Endothelial cell of umbilical vein (primary cell): ENCODE data around the gene CUTA. TPM values are rescaled to one million over a fixed set of nuclear protein-coding genes. Genes with fewer than 3 reads are reported as not detected.

ENCODE experiments used
- BruUV-seq: library from RNA; stranded (reverse); fragments of 400-500 nt; replicated peaks from 2 replicates; lab custom pipeline; 2021; lab: Mats Ljungman, UMichigan
- CTCF ChIA-PET: fragments of 300-600, 350-600 bp; sonication (Branson Sonifier 250); formaldehyde crosslinking; loops from one replicate; lab custom pipeline; 2021; ENCODE audit warnings: antibody characterized with exemption, inconsistent platforms; lab: Charles Lee
- POLR2A ChIA-PET: fragments of 300-600, 350-600 bp; sonication (Branson Sonifier 250); formaldehyde crosslinking; loops from one replicate; lab custom pipeline; 2021; ENCODE audit warnings: antibody characterized with exemption, inconsistent platforms; lab: Charles Lee
- DNase-seq: peaks from one replicate; pipeline ENCODE4 v3.0.0-alpha.2; 2011; ENCODE audit warnings: low read depth, low spot score
- FAIRE-seq: peaks from 2 replicates; lab custom pipeline; 2011; peaks lifted over from hg19 to GRCh38; lab: Jason Lieb, UNC
- H2AFZ ChIP-seq: 2 replicates; pipeline ENCODE4 v1.6.0; 2012; ENCODE audit warnings: low read depth, low read length, control low read depth, inconsistent platforms
- H3K27ac ChIP-seq: 2 replicates; pipeline ENCODE4 v1.5.1; 2011; ENCODE audit warnings: low read depth, mild to moderate bottlenecking, control low read depth, low read length, moderate library complexity; ENCODE audit not compliant: insufficient read depth
- H3K27me3 ChIP-seq, 2 experiments: 2 replicates each; pipeline versions ENCODE4 v1.6.0 to v1.6.1; 2011; ENCODE audit warnings: low read length in 2 of 2, mixed read lengths in 1 of 2; ENCODE audit not compliant: control insufficient read depth in 2 of 2, insufficient read depth in 2 of 2
- H3K36me3 ChIP-seq, 2 experiments: 2 replicates in 1 of 2; 3 replicates in 1 of 2; pipeline ENCODE4 v1.5.1; 2011; ENCODE audit warnings: low read length in 2 of 2, mild to moderate bottlenecking in 1 of 2, moderate library complexity in 1 of 2; ENCODE audit not compliant: control insufficient read depth in 2 of 2, insufficient read depth in 2 of 2; ENCODE audit errors: extremely low read depth in 1 of 2
- H3K4me1 ChIP-seq: 3 replicates; pipeline ENCODE4 v1.5.1; 2011; ENCODE audit warnings: mild to moderate bottlenecking, low read length; ENCODE audit not compliant: control insufficient read depth, insufficient read depth; ENCODE audit errors: extremely low read depth
- H3K4me2 ChIP-seq: 2 replicates; pipeline ENCODE4 v1.6.1; 2011; ENCODE audit warnings: low read length, control low read depth, mixed read lengths; ENCODE audit not compliant: insufficient read depth
- H3K4me3 ChIP-seq, 3 experiments: fragments of 200-600 bp in 1 of 3; sonication (generic), shearing (Covaris generic) in 1 of 3; replicated peaks in 1 of 3; 2 replicates each; pipeline ENCODE4 v1.5.1; 2011 to 2016; ENCODE audit warnings: control low read depth in 3 of 3, low read length in 3 of 3, mild to moderate bottlenecking in 2 of 3, inconsistent platforms in 1 of 3, low read depth in 1 of 3, moderate library complexity in 1 of 3; ENCODE audit not compliant: insufficient read depth in 1 of 3
- H3K79me2 ChIP-seq: 2 replicates; pipeline ENCODE4 v1.6.0; 2012; ENCODE audit warnings: low read length, inconsistent platforms; ENCODE audit not compliant: control insufficient read depth, insufficient read depth
- H3K9ac ChIP-seq: replicated peaks from 2 replicates; pipeline ENCODE3; 2011; ENCODE audit warnings: low read length, control low read depth; ENCODE audit not compliant: insufficient read depth; ENCODE audit errors: extremely low read depth
- H3K9me1 ChIP-seq: replicated peaks from 3 replicates; pipeline ENCODE4 v1.6.0; 2011; ENCODE audit warnings: mild to moderate bottlenecking, low read length; ENCODE audit not compliant: control insufficient read depth, insufficient read depth; ENCODE audit errors: extremely low read depth
- H3K9me3 ChIP-seq: replicated peaks from 2 replicates; pipeline ENCODE4 v1.5.1; 2012; ENCODE audit warnings: low read length, inconsistent platforms; ENCODE audit not compliant: control insufficient read depth, insufficient read depth
- H4K20me1 ChIP-seq: replicated peaks from 2 replicates; pipeline ENCODE3; 2011; ENCODE audit warnings: mild to moderate bottlenecking, low read length; ENCODE audit not compliant: control insufficient read depth, insufficient read depth; ENCODE audit errors: extremely low read depth
- EZH2 ChIP-seq: IDR thresholded peaks from 2 replicates; pipeline ENCODE4 v1.6.1; 2012; ENCODE audit warnings: borderline replicate concordance, low read depth, mild to moderate bottlenecking, moderate library complexity, low read length, inconsistent platforms; ENCODE audit not compliant: severe bottlenecking
- FOS ChIP-seq: IDR thresholded peaks from 2 replicates; pipeline ENCODE4 v1.6.1; 2011; ENCODE audit warnings: mild to moderate bottlenecking, low read length, moderate library complexity, borderline replicate concordance; ENCODE audit not compliant: insufficient read depth
- GATA2 ChIP-seq: IDR thresholded peaks from 2 replicates; pipeline ENCODE4 v1.7.0; 2011; ENCODE audit warnings: low read depth, mild to moderate bottlenecking, moderate library complexity, mixed read lengths, low read length; ENCODE audit not compliant: insufficient read length, insufficient read depth
- JUN ChIP-seq: IDR thresholded peaks from 2 replicates; pipeline ENCODE4 v1.6.1; 2011; ENCODE audit warnings: borderline replicate concordance, low read depth; ENCODE audit not compliant: insufficient read length, insufficient read depth
- MYC ChIP-seq: IDR thresholded peaks from one replicate; pipeline ENCODE4 v1.6.1; 2011; ENCODE audit warnings: mild to moderate bottlenecking, low read depth, low read length
- POLR2A ChIP-seq: IDR thresholded peaks from 2 replicates; pipeline ENCODE4 v1.6.1; 2012; ENCODE audit warnings: low read depth, mild to moderate bottlenecking, control low read depth, low read length
- POLR2AphosphoS5 ChIP-seq: IDR thresholded peaks from 2 replicates; pipeline ENCODE4 v1.6.1; 2012; ENCODE audit warnings: low read depth, mild to moderate bottlenecking, control low read depth, low read length, moderate library complexity; ENCODE audit not compliant: insufficient read depth
- dilution Hi-C: fragments of 300-500 bp; cut with MboI; formaldehyde crosslinking; loops from one replicate; pipeline ENCODE4 v1.15.0; 2019; ENCODE audit warnings: low sequenced_read_pairs; ENCODE audit not compliant: extremely low pct_ligation_motif_present
- intact Hi-C: fragments of 100-400 bp; cut with micrococcal nuclease; formaldehyde crosslinking; loops from one replicate; pipeline ENCODE4 v1.10.0; 2022
- polyA plus RNA-seq, 4 experiments: library from polyadenylated mRNA; depleted of rRNA in 3 of 4; stranded (reverse) in 3 of 4; unstranded in 1 of 4; fragments of >200 nt; gene quantifications; 2 replicates each; pipeline versions ENCODE4 v1.2.1 to v1.2.3, GENCODE V29; 2011 to 2012; ENCODE audit warnings: missing spikeins in 1 of 4
- total RNA-seq: library from RNA; stranded (reverse); gene quantifications from 2 replicates; pipeline ENCODE4 v1.2.3, GENCODE V29; 2021
- TF ChIP-seq, protein P1 (sequence below): IDR thresholded peaks from 2 replicates; pipeline ENCODE4 v1.6.1; 2011; ENCODE audit not compliant: insufficient read depth, insufficient read length
- TF ChIP-seq, protein P2 (sequence below), 2 donors: IDR thresholded peaks; 1 replicate in 1 of 2; 2 replicates in 1 of 2; pipeline ENCODE4 v1.5.1; 2011; ENCODE audit warnings: low read length in 2 of 2, mild to moderate bottlenecking in 2 of 2, moderate library complexity in 2 of 2, control low read depth in 1 of 2, inconsistent platforms in 1 of 2, low read depth in 1 of 2; ENCODE audit not compliant: insufficient read depth in 1 of 2; ENCODE audit errors: extremely low read depth in 1 of 2

CUTA gene
- total and polyA plus RNA-seq, 2 donors (not counting 3 experiments of a cell fraction or from before 2014, with no cell fraction given): 133 to 202 TPM

DNA sequence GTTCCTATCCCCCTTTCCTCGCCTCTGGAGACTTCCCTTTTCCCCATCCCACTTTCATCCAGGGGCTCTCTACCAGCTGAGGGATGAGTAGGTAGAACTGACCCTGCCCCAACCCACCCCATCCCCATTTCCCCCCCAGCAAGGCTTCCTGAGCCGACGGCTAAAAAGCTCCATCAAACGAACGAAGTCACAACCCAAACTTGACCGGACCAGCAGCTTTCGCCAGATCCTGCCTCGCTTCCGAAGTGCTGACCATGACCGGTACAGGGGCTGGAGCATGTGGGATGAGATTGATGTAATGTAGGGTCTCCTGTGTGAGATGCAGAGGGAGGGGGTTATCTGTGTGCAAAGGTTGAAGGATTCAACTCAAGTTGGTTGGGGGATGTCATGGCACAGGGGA lies 14.6 kb upstream of the CUTA start:
- BruUV-seq: no TSS peak
- dilution Hi-C loops: no loop called here
- peaks cover 3 to 8% of the 10 kb centered on the region in 2 experiments for H3K36me3 ChIP-seq
- H3K9me1 ChIP-seq: no peaks in the 10 kb centered on the region
- FAIRE-seq: no peak
- H3K4me3 ChIP-seq: no peak overlapping the region
- no peak overlapping the region for H2AFZ ChIP-seq
- ChIA-PET CTCF (no interaction called here), POLR2A (no interaction called here)
- TF ChIP-seq, protein P1, sequence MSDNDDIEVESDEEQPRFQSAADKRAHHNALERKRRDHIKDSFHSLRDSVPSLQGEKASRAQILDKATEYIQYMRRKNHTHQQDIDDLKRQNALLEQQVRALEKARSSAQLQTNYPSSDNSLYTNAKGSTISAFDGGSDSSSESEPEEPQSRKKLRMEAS: no peak
- TF ChIP-seq GATA2 (no peak), JUN (no peak), FOS (no peak), POLR2A (no peak), MYC (no peak), EZH2 (no peak), POLR2AphosphoS5 (no peak)
- TF ChIP-seq, protein P2, sequence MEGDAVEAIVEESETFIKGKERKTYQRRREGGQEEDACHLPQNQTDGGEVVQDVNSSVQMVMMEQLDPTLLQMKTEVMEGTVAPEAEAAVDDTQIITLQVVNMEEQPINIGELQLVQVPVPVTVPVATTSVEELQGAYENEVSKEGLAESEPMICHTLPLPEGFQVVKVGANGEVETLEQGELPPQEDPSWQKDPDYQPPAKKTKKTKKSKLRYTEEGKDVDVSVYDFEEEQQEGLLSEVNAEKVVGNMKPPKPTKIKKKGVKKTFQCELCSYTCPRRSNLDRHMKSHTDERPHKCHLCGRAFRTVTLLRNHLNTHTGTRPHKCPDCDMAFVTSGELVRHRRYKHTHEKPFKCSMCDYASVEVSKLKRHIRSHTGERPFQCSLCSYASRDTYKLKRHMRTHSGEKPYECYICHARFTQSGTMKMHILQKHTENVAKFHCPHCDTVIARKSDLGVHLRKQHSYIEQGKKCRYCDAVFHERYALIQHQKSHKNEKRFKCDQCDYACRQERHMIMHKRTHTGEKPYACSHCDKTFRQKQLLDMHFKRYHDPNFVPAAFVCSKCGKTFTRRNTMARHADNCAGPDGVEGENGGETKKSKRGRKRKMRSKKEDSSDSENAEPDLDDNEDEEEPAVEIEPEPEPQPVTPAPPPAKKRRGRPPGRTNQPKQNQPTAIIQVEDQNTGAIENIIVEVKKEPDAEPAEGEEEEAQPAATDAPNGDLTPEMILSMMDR (IDR thresholded peaks at IDR 0.05; ENCODE audit: extremely low read depth in 1 of 2, insufficient read depth in 1 of 2, low read depth in 1 of 2, low read length in 2 of 2): no peak
- H3K79me2 ChIP-seq: no peaks in the 10 kb centered on the region
- H3K4me1 ChIP-seq: peaks cover 20% of the 10 kb centered on the region
- no peaks in the 10 kb centered on the region for H3K27me3 ChIP-seq
- H3K27ac ChIP-seq: no peak overlapping the region
- no peaks in the 10 kb centered on the region for H3K9me3 ChIP-seq
- intact Hi-C loops: no loop called here
- no peaks in the 10 kb centered on the region for H4K20me1 ChIP-seq
- H3K9ac ChIP-seq: no peak overlapping the region
- H3K4me2 ChIP-seq: no peak overlapping the region
- DNase-seq: no peak
